Neuronal stem cell (in vitro differentiated cells): ENCODE measurements around the gene EXOC3L4.

Experiments used
- DNase-seq: peaks from one replicate; pipeline ENCODE4 v3.0.0-alpha.2; 2013; ENCODE audit warnings: low spot score
- H2AFZ ChIP-seq: one replicate; pipeline ENCODE4 v1.6.1; 2013; ENCODE audit warnings: mild to moderate bottlenecking, low read length, inconsistent platforms
- H2AK5ac ChIP-seq: 2 replicates; pipeline ENCODE4 v1.6.1; 2013; ENCODE audit warnings: low read depth, mild to moderate bottlenecking, inconsistent platforms, low read length, moderate library complexity, mixed read lengths
- H2BK120ac ChIP-seq: 2 replicates; pipeline ENCODE4 v1.6.1; 2013; ENCODE audit warnings: low read depth, mild to moderate bottlenecking, inconsistent platforms, low read length, moderate library complexity, mixed read lengths
- H2BK12ac ChIP-seq: one replicate; pipeline ENCODE4 v1.6.1; 2013; ENCODE audit warnings: low read length, inconsistent platforms
- H2BK15ac ChIP-seq: 2 replicates; pipeline ENCODE4 v1.6.1; 2013; ENCODE audit warnings: mild to moderate bottlenecking, low read length, inconsistent platforms, mixed read lengths
- H2BK5ac ChIP-seq: one replicate; pipeline ENCODE4 v1.6.1; 2013; ENCODE audit warnings: inconsistent platforms, mild to moderate bottlenecking, low read length, moderate library complexity
- H3K14ac ChIP-seq: one replicate; pipeline ENCODE4 v1.6.1; 2013; ENCODE audit warnings: low read length, inconsistent platforms
- H3K18ac ChIP-seq: 2 replicates; pipeline ENCODE4 v1.6.1; 2013; ENCODE audit warnings: low read length, inconsistent platforms
- H3K23ac ChIP-seq: 2 replicates; pipeline ENCODE4 v1.6.1; 2013; ENCODE audit warnings: low read depth, mild to moderate bottlenecking, mixed read lengths, low read length, inconsistent platforms; ENCODE audit not compliant: poor library complexity
- H3K27ac ChIP-seq: replicated peaks from 3 replicates; pipeline ENCODE4 v1.5.1; 2013; ENCODE audit warnings: low read length, inconsistent platforms
- H3K27me3 ChIP-seq, 3 experiments: 2 replicates each; pipeline ENCODE4 v1.6.1; 2013; ENCODE audit warnings: low read length in 3 of 3, mild to moderate bottlenecking in 2 of 3, inconsistent platforms in 1 of 3, low read depth in 1 of 3, mixed read lengths in 1 of 3, moderate library complexity in 1 of 3; ENCODE audit not compliant: control insufficient read depth in 3 of 3, insufficient read depth in 3 of 3
- H3K36me3 ChIP-seq, 2 donors: replicated peaks in 1 of 2; 2 replicates each; pipeline ENCODE4 v1.6.1; 2013; ENCODE audit warnings: low read length in 2 of 2; ENCODE audit not compliant: control insufficient read depth in 2 of 2, insufficient read depth in 2 of 2
- H3K4ac ChIP-seq: 2 replicates; pipeline ENCODE4 v1.6.1; 2013; ENCODE audit warnings: inconsistent platforms, mild to moderate bottlenecking, low read length, moderate library complexity
- H3K4me1 ChIP-seq, 2 donors: 1 replicate in 1 of 2; 2 replicates in 1 of 2; pipeline ENCODE4 v1.6.1; 2013; ENCODE audit warnings: low read length in 2 of 2, low read depth in 1 of 2; ENCODE audit not compliant: control insufficient read depth in 2 of 2, insufficient read depth in 1 of 2
- H3K4me2 ChIP-seq: one replicate; pipeline ENCODE4 v1.6.1; 2013; ENCODE audit warnings: mild to moderate bottlenecking, low read length, inconsistent platforms; ENCODE audit not compliant: insufficient read depth, poor library complexity, severe bottlenecking
- H3K4me3 ChIP-seq, 2 donors: 2 replicates each; pipeline ENCODE4 v1.5.1; 2013; ENCODE audit warnings: low read length in 2 of 2, mild to moderate bottlenecking in 2 of 2, inconsistent platforms in 1 of 2, moderate library complexity in 1 of 2
- H3K79me1 ChIP-seq: one replicate; pipeline ENCODE4 v1.6.1; 2013; ENCODE audit warnings: low read depth, mild to moderate bottlenecking, inconsistent platforms, low read length, moderate library complexity
- H3K9ac ChIP-seq: one replicate; pipeline ENCODE4 v1.6.1; 2013; ENCODE audit warnings: mild to moderate bottlenecking, low read depth, low read length, inconsistent platforms; ENCODE audit not compliant: poor library complexity
- H3K9me3 ChIP-seq, 2 donors: replicated peaks in 1 of 2; 2 replicates each; pipeline versions ENCODE3 to v1.6.1; 2013; ENCODE audit warnings: low read length in 2 of 2, mild to moderate bottlenecking in 2 of 2, inconsistent platforms in 1 of 2, low read depth in 1 of 2, mixed read lengths in 1 of 2, moderate library complexity in 1 of 2; ENCODE audit not compliant: control insufficient read depth in 2 of 2, insufficient read depth in 1 of 2
- H4K8ac ChIP-seq: one replicate; pipeline ENCODE4 v1.6.1; 2013; ENCODE audit warnings: low read depth, mild to moderate bottlenecking, inconsistent platforms, low read length, moderate library complexity
- H4K91ac ChIP-seq: one replicate; pipeline ENCODE4 v1.6.1; 2013; ENCODE audit warnings: low read length, low read depth, mild to moderate bottlenecking, inconsistent platforms; ENCODE audit not compliant: poor library complexity
- WGBS, 2 donors: extraction: QIAGEN DNeasy Blood & Tissue Kit; methylation state at CpG; one replicate each; pipeline ENCODE4 v1.1.7; 2013; ENCODE audit warnings: missing lambda C conversion rate in 2 of 2, mixed read lengths in 1 of 2; ENCODE audit not compliant: insufficient read length in 2 of 2, insufficient replicate concordance in 1 of 2; ENCODE audit errors: extremely low coverage in 2 of 2; 5-methylcytosine and 5-hydroxymethylcytosine counted together

Gene EXOC3L4

DNA sequence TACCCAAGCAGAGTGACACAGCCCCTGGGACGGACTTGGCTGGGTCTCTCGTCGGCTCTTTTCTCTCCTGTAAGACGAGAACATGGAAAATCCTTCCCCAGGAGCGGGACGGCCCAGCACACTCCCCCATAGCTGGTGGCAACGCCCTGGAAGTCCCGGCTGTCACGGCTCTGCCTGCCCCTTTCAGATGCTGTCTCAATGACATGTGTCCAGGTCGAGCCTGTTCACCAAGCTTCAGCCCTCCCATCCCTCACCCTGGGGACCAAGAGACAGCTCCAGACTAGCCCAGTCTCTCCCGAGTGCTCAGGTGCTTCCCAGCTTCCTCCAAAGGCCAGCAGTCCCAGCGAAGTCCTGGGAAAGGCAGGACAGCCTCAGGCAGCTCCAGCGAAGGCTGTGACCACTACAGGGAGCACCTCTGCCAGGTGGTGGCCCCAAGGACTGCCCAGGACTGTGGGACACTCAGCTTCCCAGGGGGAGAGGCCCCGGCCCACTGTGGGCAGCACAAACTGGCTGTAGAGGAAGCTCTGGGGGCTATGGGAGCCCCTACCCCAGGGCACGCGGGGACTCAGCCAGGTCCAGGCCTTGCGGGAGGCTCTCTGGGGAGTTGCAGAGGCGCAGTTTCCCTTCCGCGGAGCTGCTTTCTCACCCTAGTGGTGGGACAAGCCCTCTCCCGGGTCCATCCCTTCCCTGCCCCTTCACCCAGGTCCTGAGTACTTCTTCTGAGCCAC lies 62.3 kb downstream of the EXOC3L4 start:
- Histone ChIP-seq H3K9me3 (no peaks in the 10 kb centered on the region), H3K27ac (no peak overlapping the region), H4K91ac (no peak overlapping the region), H2AFZ (peak overlapping the region; percentile 56), H3K27me3 (peaks cover 0 to 22% (median 0%) of the 10 kb centered on the region in 3 experiments), H2BK12ac (no peak overlapping the region), H3K4ac (no peak overlapping the region), H3K14ac (peak overlapping the region; percentile 40), H3K36me3 (no peaks in the 10 kb centered on the region), H2BK5ac (no peak overlapping the region), H2BK15ac (peak overlapping the region; percentile 88), H3K4me2 (no peak overlapping the region), H4K8ac (no peak overlapping the region), H3K18ac (peak overlapping the region; percentile 77), H3K79me1 (no peaks in the 10 kb centered on the region), H3K23ac (no peak overlapping the region), H3K4me3 (no peak overlapping the region), H2AK5ac (peak overlapping the region; percentile 63), H2BK120ac (peak overlapping the region; percentile 44), H3K9ac (no peak overlapping the region), H3K4me1 (no peaks in the 10 kb centered on the region)
- WGBS, 2 donors = no CpG with 5 or more reads among the region's 21 CpGs
- DNase-seq = no peak

DNA sequence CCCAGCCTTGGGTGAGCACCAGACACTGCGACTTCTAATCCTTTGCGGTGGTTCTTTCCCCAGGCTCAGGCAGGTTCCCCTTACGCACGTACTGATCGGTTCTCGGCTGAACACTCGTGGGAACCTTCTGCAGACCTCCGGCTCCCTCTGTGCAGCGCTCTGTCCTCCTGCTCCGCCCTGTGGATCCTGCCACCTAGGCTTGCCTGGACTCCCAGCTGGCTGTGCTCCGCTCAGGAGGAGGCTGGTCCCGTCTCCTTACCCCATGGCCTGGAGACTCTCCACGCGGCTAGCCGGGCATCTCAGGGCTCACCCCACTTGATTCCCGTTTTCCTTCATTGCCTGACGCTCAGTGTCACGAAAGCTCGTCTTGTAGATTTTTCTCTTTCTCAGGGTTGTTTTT lies 63.4 kb downstream of the EXOC3L4 start:
- no peak overlapping the region for H4K91ac ChIP-seq
- peak overlapping the region; percentile 53 for H3K18ac ChIP-seq
- no peak overlapping the region for H3K4me2 ChIP-seq
- H3K9me3 ChIP-seq = no peaks in the 10 kb centered on the region
- H3K14ac ChIP-seq = no peak overlapping the region
- no peaks in the 10 kb centered on the region for H3K36me3 ChIP-seq
- H3K23ac ChIP-seq = peak overlapping the region; percentile 29
- no peak overlapping the region for H2BK15ac ChIP-seq
- no CpG with 5 or more reads among the region's 19 CpGs for WGBS, 2 donors
- H3K79me1 ChIP-seq = no peaks in the 10 kb centered on the region
- H2BK5ac ChIP-seq = no peak overlapping the region
- H3K27me3 ChIP-seq = peaks cover 0 to 27% (median 0%) of the 10 kb centered on the region in 3 experiments
- no peak overlapping the region for H3K4me3 ChIP-seq
- no peak overlapping the region for H3K9ac ChIP-seq
- H2BK120ac ChIP-seq = no peak overlapping the region
- no peak overlapping the region for H3K4ac ChIP-seq
- DNase-seq = no peak
- no peaks in the 10 kb centered on the region for H3K4me1 ChIP-seq
- H4K8ac ChIP-seq = no peak overlapping the region
- no peak overlapping the region for H2BK12ac ChIP-seq
- H3K27ac ChIP-seq = no peak overlapping the region
- H2AK5ac ChIP-seq = no peak overlapping the region
- H2AFZ ChIP-seq = no peak overlapping the region

- no peak overlapping the region for H3K27ac ChIP-seq
- H2AFZ ChIP-seq = no peak overlapping the region
- no peak overlapping the region for H3K9ac ChIP-seq
- no peak overlapping the region for H3K4ac ChIP-seq
- no peaks in the 10 kb centered on the region for H3K36me3 ChIP-seq
- H4K8ac ChIP-seq = no peak overlapping the region
- no peak overlapping the region for H2BK12ac ChIP-seq
- no CpG with 5 or more reads among the region's 1 CpG for WGBS, 2 donors
- H4K91ac ChIP-seq = no peak overlapping the region
- no peaks in the 10 kb centered on the region for H3K79me1 ChIP-seq
- no peak overlapping the region for H3K23ac ChIP-seq
- DNase-seq = no peak
- no peak overlapping the region for H3K18ac ChIP-seq
- H2BK15ac ChIP-seq = no peak overlapping the region
- H3K4me2 ChIP-seq = no peak overlapping the region
- H3K4me1 ChIP-seq = no peaks in the 10 kb centered on the region
- no peak overlapping the region for H3K14ac ChIP-seq
- H3K9me3 ChIP-seq = no peaks in the 10 kb centered on the region
- no peak overlapping the region for H2BK5ac ChIP-seq
- no peak overlapping the region for H2BK120ac ChIP-seq
- no peak overlapping the region for H3K4me3 ChIP-seq
- peaks cover 0 to 27% (median 0%) of the 10 kb centered on the region in 3 experiments for H3K27me3 ChIP-seq
- no peak overlapping the region for H2AK5ac ChIP-seq
Observed at GRCh38 chr14:103158688-103159087, 64.2 kb downstream of the EXOC3L4 start.
